Left lung (tissue), 10 donors: ENCODE data around the gene FAM210B. TPM values are rescaled to one million over a fixed set of nuclear protein-coding genes. Genes with fewer than 3 reads are reported as not detected.
"Not testable (repeated sequence)": the region's sequence is repeated elsewhere in the genome, so short reads cannot be mapped to it uniquely, and the experiment has no call there.

ENCODE experiments used
- ATAC-seq: fragments of 200-7000 bp; cut with Tn5 transposase; one replicate; pipeline ENCODE4 v1.9.1; 2020; ENCODE audit warnings: moderate library complexity
- DNase-seq, 4 donors: peaks; one replicate each; pipeline ENCODE4 v3.0.0-alpha.2; 2013 to 2020
- H3K27ac ChIP-seq, 2 donors: fragments of 200-600 bp; sonication (generic) in 1 of 2; one replicate each; pipeline versions ENCODE4 v1.5.0 to v1.8.0; 2020 to 2021
- H3K27me3 ChIP-seq, 2 donors: fragments of 200-600 bp; sonication (generic) in 1 of 2; one replicate each; pipeline versions ENCODE4 v1.5.0 to v1.8.0; 2020 to 2021
- H3K36me3 ChIP-seq, 2 donors: fragments of 200-600 bp; sonication (generic) in 1 of 2; one replicate each; pipeline versions ENCODE4 v1.5.0 to v1.8.0; 2020 to 2021
- H3K4me1 ChIP-seq, 2 donors: fragments of 200-600 bp; one replicate each; pipeline ENCODE4 v1.8.0; 2021
- H3K4me3 ChIP-seq, 2 donors: fragments of 200-600 bp; sonication (generic) in 1 of 2; one replicate each; pipeline versions ENCODE4 v1.5.0 to v1.8.0; 2020 to 2021; ENCODE audit warnings: mild to moderate bottlenecking in 1 of 2
- H3K9me3 ChIP-seq, 2 donors: fragments of 200-600 bp; sonication (generic) in 1 of 2; one replicate each; pipeline versions ENCODE4 v1.5.0 to v1.8.0; 2020 to 2021
- CTCF ChIP-seq, 2 donors: fragments of 200-600 bp; sonication (generic) in 1 of 2; IDR thresholded peaks; one replicate each; pipeline versions ENCODE4 v1.5.0 to v1.8.0; 2021; ENCODE audit warnings: antibody characterized with exemption in 2 of 2
- intact Hi-C, 2 donors: fragments of 100-400 bp; cut with DNase I; formaldehyde crosslinking; loops; one replicate each; pipeline versions ENCODE4 v1.11.2 to v1.14.2; 2022
- polyA plus RNA-seq, 6 donors: library from polyadenylated mRNA; unstranded; fragments of 120-200 nt; gene quantifications; one replicate each; pipeline ENCODE4 v1.2.1, GENCODE V29; 2013; ENCODE audit not compliant: insufficient read length in 6 of 6
- total RNA-seq, 2 donors: library from RNA; stranded (reverse); fragmentation: NEBNext Ultra II Directional; extraction: Animal tissue kit (Norgen Biotek cat#: 25700); gene quantifications; one replicate each; pipeline ENCODE4 v1.2.1, GENCODE V29; 2021
- donor health status: DM: no; HTN: yes; CAD: no.
- donor health status: DM: no; HTN: no; CAD: no.

Gene FAM210B
- total and polyA plus RNA-seq, 8 donors, result 32.0 to 68.9 (median 64.4) TPM

- ATAC-seq (no peak), DNase-seq (no peak)
- H3K9me3 ChIP-seq, result no peaks in the 10 kb centered on the region
- H3K4me3 ChIP-seq, result peak overlapping the region in 1 of 2 donors; percentile 87
- H3K36me3 ChIP-seq, result peaks cover 0 to 36% of the 10 kb centered on the region in 2 donors
- peaks cover 14 to 32% of the 10 kb centered on the region in 2 donors for H3K4me1 ChIP-seq
- intact Hi-C loops, result loop anchor here in 1 of 2 donors (10.0 kb wide), 1 partner anchor 61 kb away; no protein-coding TSS in a partner anchor
- no peak for TF ChIP-seq CTCF (IDR thresholded peaks at IDR 0.05)
- H3K27ac ChIP-seq, result no peak overlapping the region
- no peaks in the 10 kb centered on the region for H3K27me3 ChIP-seq
Measured at GRCh38 chr20:56393653-56394052, 34.9 kb downstream of the FAM210B start.

GRCh38 chr20:56395166-56395565 is 36.4 kb downstream of the FAM210B start:
- TF ChIP-seq CTCF (IDR thresholded peaks at IDR 0.05), result no peak
- H3K4me3 ChIP-seq, result no peak overlapping the region
- no peaks in the 10 kb centered on the region for H3K27me3 ChIP-seq
- ATAC-seq, result no peak
- H3K9me3 ChIP-seq, result no peaks in the 10 kb centered on the region
- peaks cover 0 to 51% of the 10 kb centered on the region in 2 donors for H3K36me3 ChIP-seq
- no peak for DNase-seq
- intact Hi-C loops, result loop anchor here in 1 of 2 donors (10.0 kb wide), 1 partner anchor 60 kb away; no protein-coding TSS in a partner anchor
- no peak overlapping the region for H3K27ac ChIP-seq
- H3K4me1 ChIP-seq, result peaks cover 14 to 41% of the 10 kb centered on the region in 2 donors

- Histone ChIP-seq H3K4me3 (no peak overlapping the region), H3K9me3 (no peaks in the 10 kb centered on the region), H3K4me1 (peaks cover 0 to 13% of the 10 kb centered on the region in 2 donors), H3K36me3 (peaks cover 0 to 97% of the 10 kb centered on the region in 2 donors), H3K27ac (peak overlapping the region in 1 of 2 donors; percentile 33), H3K27me3 (no peaks in the 10 kb centered on the region)
- DNase-seq (peak in 2 of 4 donors; percentile 70 to 82), ATAC-seq (peak; percentile 82)
- TF ChIP-seq CTCF (IDR thresholded peaks at IDR 0.05), result peak; percentile 73 to 80
- intact Hi-C loops, result loop anchor here in 1 of 2 donors (10.0 kb wide), 1 partner anchor 75 kb away; no protein-coding TSS in a partner anchor
Measured at GRCh38 chr20:56400001-56400640, 41.3 kb downstream of the FAM210B start.

GRCh38 chr20:56403465-56403864 is 44.7 kb downstream of the FAM210B start:
- intact Hi-C loops, result loop anchor here in 1 of 2 donors (10.0 kb wide), 1 partner anchor 71 kb away; no protein-coding TSS in a partner anchor
- DNase-seq (no peak), ATAC-seq (no peak)
- no peaks in the 10 kb centered on the region for H3K27me3 ChIP-seq
- peaks cover 0 to 13% of the 10 kb centered on the region in 2 donors for H3K4me1 ChIP-seq
- TF ChIP-seq CTCF (IDR thresholded peaks at IDR 0.05), result no peak
- H3K27ac ChIP-seq, result no peak overlapping the region
- H3K9me3 ChIP-seq, result no peaks in the 10 kb centered on the region
- peaks cover 0 to 97% of the 10 kb centered on the region in 2 donors for H3K36me3 ChIP-seq
- no peak overlapping the region for H3K4me3 ChIP-seq

- not testable (repeated sequence) for H3K9me3 ChIP-seq, ATAC-seq, H3K27me3 ChIP-seq, H3K27ac ChIP-seq, DNase-seq, H3K4me3 ChIP-seq
- Histone ChIP-seq H3K36me3 (peaks cover 0 to 84% of the 10 kb centered on the region in 2 donors), H3K4me1 (peaks cover 0 to 18% of the 10 kb centered on the region in 2 donors)
- intact Hi-C loops, result loop anchor here in 1 of 2 donors (10.0 kb wide), 1 partner anchor 69 kb away; no protein-coding TSS in a partner anchor
Measured at GRCh38 chr20:56405356-56405755, 46.6 kb downstream of the FAM210B start.
